ENCODE measurements around the gene RPS6KB2. TPM values are rescaled to one million over a fixed set of nuclear protein-coding genes. Genes with fewer than 3 reads are reported as not detected.

RPS6KB2 gene
- total RNA-seq, 1 experiment from 2014 or later: 90.2 TPM

- peak; percentile 87 for DNase-seq
- no peaks in the 10 kb centered on the region for H3K27me3 ChIP-seq (ENCODE audit: control insufficient read depth, insufficient read depth, low read length)
- peaks cover 14% of the 10 kb centered on the region for H3K36me3 ChIP-seq (replicated peaks; ENCODE audit: control insufficient read depth, insufficient read depth, low read length)
- H3K4me3 ChIP-seq (ENCODE audit: insufficient read depth, low read depth, low read length): no peak within 1 kb of the TSS
Measured at GRCh38 chr11:67437082-67437808, 9.0 kb downstream of the RPS6KB2 start, which contains the start of gene PTPRCAP. Gene PTPRCAP, minus strand, starts transcription at chr11:67437682. Its CDS starts 63 bp downstream, at chr11:67437619.

- Histone ChIP-seq H3K36me3 (replicated peaks; ENCODE audit: control insufficient read depth, insufficient read depth, low read length) (peaks cover 11% of the 10 kb centered on the region), H3K4me3 (ENCODE audit: insufficient read depth, low read depth, low read length) (no peak overlapping the region), H3K27me3 (ENCODE audit: control insufficient read depth, insufficient read depth, low read length) (no peaks in the 10 kb centered on the region)
- DNase-seq: no peak
Measured at GRCh38 chr11:67437809-67438157, 9.5 kb downstream of the RPS6KB2 start.

- Histone ChIP-seq H3K27me3 (ENCODE audit: control insufficient read depth, insufficient read depth, low read length) (no peaks in the 10 kb centered on the region), H3K36me3 (replicated peaks; ENCODE audit: control insufficient read depth, insufficient read depth, low read length) (peaks cover 11% of the 10 kb centered on the region), H3K4me3 (ENCODE audit: insufficient read depth, low read depth, low read length) (no peak overlapping the region)
- DNase-seq: no peak
Measured at GRCh38 chr11:67438158-67438902, 10.0 kb downstream of the RPS6KB2 start.

GRCh38 chr11:67439321-67440228 is 11.3 kb downstream of the RPS6KB2 start:
- Histone ChIP-seq H3K27me3 (ENCODE audit: control insufficient read depth, insufficient read depth, low read length) (no peaks in the 10 kb centered on the region), H3K36me3 (replicated peaks; ENCODE audit: control insufficient read depth, insufficient read depth, low read length) (peaks cover 11% of the 10 kb centered on the region), H3K4me3 (ENCODE audit: insufficient read depth, low read depth, low read length) (no peak overlapping the region)
- peak; percentile 84 for DNase-seq

GRCh38 chr11:67440229-67441097 is 12.2 kb downstream of the RPS6KB2 start:
- peaks cover 11% of the 10 kb centered on the region for H3K36me3 ChIP-seq (replicated peaks; ENCODE audit: control insufficient read depth, insufficient read depth, low read length)
- no peak for DNase-seq
- H3K27me3 ChIP-seq (ENCODE audit: control insufficient read depth, insufficient read depth, low read length): no peaks in the 10 kb centered on the region
- no peak overlapping the region for H3K4me3 ChIP-seq (ENCODE audit: insufficient read depth, low read depth, low read length)

GRCh38 chr11:67441098-67441563 is 12.8 kb downstream of the RPS6KB2 start:
- DNase-seq: no peak
- H3K4me3 ChIP-seq (ENCODE audit: insufficient read depth, low read depth, low read length): no peak overlapping the region
- no peaks in the 10 kb centered on the region for H3K27me3 ChIP-seq (ENCODE audit: control insufficient read depth, insufficient read depth, low read length)
- peaks cover 10% of the 10 kb centered on the region for H3K36me3 ChIP-seq (replicated peaks; ENCODE audit: control insufficient read depth, insufficient read depth, low read length)

GRCh38 chr11:67441731-67442351 is 13.5 kb downstream of the RPS6KB2 start:
- no peaks in the 10 kb centered on the region for H3K27me3 ChIP-seq (ENCODE audit: control insufficient read depth, insufficient read depth, low read length)
- no peak overlapping the region for H3K4me3 ChIP-seq (ENCODE audit: insufficient read depth, low read depth, low read length)
- peaks cover 10% of the 10 kb centered on the region for H3K36me3 ChIP-seq (replicated peaks; ENCODE audit: control insufficient read depth, insufficient read depth, low read length)
- DNase-seq: no peak

GRCh38 chr11:67442504-67443404 is 14.5 kb downstream of the RPS6KB2 start:
- H3K36me3 ChIP-seq (replicated peaks; ENCODE audit: control insufficient read depth, insufficient read depth, low read length): peaks cover 8% of the 10 kb centered on the region
- peak; percentile 71 for DNase-seq
- peak overlapping the region; percentile 69 for H3K4me3 ChIP-seq (ENCODE audit: insufficient read depth, low read depth, low read length)

GRCh38 chr11:67445515-67445914 is 17.2 kb downstream of the RPS6KB2 start:
- H3K27me3 ChIP-seq (ENCODE audit: control insufficient read depth, insufficient read depth, low read length): no peaks in the 10 kb centered on the region
- H3K36me3 ChIP-seq (replicated peaks; ENCODE audit: control insufficient read depth, insufficient read depth, low read length): peaks cover 8% of the 10 kb centered on the region
- no peak overlapping the region for H3K4me3 ChIP-seq (ENCODE audit: insufficient read depth, low read depth, low read length)
- DNase-seq: no peak

More at GRCh38 chr11:67442504-67443404, 14.5 kb downstream of the RPS6KB2 start:
- no peaks in the 10 kb centered on the region for H3K27me3 ChIP-seq (ENCODE audit: control insufficient read depth, insufficient read depth, low read length)

- Histone ChIP-seq H3K4me3 (ENCODE audit: insufficient read depth, low read depth, low read length) (no peak overlapping the region), H3K27me3 (ENCODE audit: control insufficient read depth, insufficient read depth, low read length) (no peaks in the 10 kb centered on the region), H3K36me3 (replicated peaks; ENCODE audit: control insufficient read depth, insufficient read depth, low read length) (no peaks in the 10 kb centered on the region)
- DNase-seq: no peak
Measured at GRCh38 chr11:67448220-67448609, 19.9 kb downstream of the RPS6KB2 start.

GRCh38 chr11:67449116-67449844 is 21.0 kb downstream of the RPS6KB2 start:
- no peak overlapping the region for H3K4me3 ChIP-seq (ENCODE audit: insufficient read depth, low read depth, low read length)
- peak; percentile 25 for DNase-seq
- no peaks in the 10 kb centered on the region for H3K36me3 ChIP-seq (replicated peaks; ENCODE audit: control insufficient read depth, insufficient read depth, low read length)
- H3K27me3 ChIP-seq (ENCODE audit: control insufficient read depth, insufficient read depth, low read length): no peaks in the 10 kb centered on the region

All from H7 (cell line).